D721Med (cell line): ENCODE measurements around the gene AMPH.

Experiments used
- DNase-seq: peaks from one replicate; pipeline ENCODE4 v3.0.0; 2011; ENCODE audit warnings: low spot score; ENCODE audit not compliant: insufficient read length
- FAIRE-seq: peaks from 2 replicates; lab custom pipeline; 2011; peaks lifted over from hg19 to GRCh38; lab: Jason Lieb, UNC
- TF ChIP-seq, protein P1 (sequence below): IDR thresholded peaks from 2 replicates; pipeline ENCODE4 v1.5.1; 2012; ENCODE audit warnings: mild to moderate bottlenecking, control low read depth; ENCODE audit not compliant: insufficient read depth; ENCODE audit errors: missing control alignments

AMPH gene

DNA sequence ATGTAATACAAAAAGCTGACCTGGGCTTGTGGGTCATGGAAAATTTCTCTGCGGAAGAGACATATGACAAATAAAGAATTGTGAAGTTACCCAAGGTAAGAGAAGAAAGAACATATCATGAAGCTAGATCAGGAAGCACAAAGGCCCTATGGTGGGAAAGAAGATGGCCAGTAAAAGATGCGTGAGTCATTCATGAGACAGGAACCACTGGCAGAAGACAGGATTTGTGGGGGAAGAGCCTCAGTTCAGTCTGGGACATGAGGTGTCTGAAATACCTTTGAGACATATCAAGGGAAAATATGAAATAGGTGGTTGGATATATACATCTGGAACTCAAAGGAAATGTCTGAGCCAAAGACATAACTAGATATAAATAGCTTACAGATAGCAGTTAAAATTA is 27.7 kb upstream of the AMPH start:
- DNase-seq (no peak), FAIRE-seq (no peak)
- TF ChIP-seq, protein P1, sequence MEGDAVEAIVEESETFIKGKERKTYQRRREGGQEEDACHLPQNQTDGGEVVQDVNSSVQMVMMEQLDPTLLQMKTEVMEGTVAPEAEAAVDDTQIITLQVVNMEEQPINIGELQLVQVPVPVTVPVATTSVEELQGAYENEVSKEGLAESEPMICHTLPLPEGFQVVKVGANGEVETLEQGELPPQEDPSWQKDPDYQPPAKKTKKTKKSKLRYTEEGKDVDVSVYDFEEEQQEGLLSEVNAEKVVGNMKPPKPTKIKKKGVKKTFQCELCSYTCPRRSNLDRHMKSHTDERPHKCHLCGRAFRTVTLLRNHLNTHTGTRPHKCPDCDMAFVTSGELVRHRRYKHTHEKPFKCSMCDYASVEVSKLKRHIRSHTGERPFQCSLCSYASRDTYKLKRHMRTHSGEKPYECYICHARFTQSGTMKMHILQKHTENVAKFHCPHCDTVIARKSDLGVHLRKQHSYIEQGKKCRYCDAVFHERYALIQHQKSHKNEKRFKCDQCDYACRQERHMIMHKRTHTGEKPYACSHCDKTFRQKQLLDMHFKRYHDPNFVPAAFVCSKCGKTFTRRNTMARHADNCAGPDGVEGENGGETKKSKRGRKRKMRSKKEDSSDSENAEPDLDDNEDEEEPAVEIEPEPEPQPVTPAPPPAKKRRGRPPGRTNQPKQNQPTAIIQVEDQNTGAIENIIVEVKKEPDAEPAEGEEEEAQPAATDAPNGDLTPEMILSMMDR, result no peak

DNA sequence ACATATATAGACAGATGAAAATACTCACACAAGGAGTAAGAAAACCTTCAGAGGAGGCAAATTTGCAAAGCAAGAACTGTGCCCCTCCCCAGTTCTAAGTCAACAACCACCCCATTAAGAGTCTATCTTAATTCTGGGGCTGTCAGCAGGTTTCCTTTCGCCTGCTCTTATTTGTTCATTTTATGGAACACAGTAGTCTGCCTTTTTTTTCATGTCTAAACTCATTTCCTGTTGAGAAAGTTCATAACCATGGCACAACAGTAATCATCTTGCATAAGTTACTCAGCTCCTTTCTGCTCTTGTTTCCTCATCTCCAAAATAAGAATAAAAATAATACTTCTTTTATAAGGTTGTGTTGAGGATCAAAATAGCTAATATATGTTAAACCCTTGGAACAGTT is 25.8 kb upstream of the AMPH start:
- FAIRE-seq, result no peak
- DNase-seq, result no peak
- TF ChIP-seq, protein P1, result no peak

DNA sequence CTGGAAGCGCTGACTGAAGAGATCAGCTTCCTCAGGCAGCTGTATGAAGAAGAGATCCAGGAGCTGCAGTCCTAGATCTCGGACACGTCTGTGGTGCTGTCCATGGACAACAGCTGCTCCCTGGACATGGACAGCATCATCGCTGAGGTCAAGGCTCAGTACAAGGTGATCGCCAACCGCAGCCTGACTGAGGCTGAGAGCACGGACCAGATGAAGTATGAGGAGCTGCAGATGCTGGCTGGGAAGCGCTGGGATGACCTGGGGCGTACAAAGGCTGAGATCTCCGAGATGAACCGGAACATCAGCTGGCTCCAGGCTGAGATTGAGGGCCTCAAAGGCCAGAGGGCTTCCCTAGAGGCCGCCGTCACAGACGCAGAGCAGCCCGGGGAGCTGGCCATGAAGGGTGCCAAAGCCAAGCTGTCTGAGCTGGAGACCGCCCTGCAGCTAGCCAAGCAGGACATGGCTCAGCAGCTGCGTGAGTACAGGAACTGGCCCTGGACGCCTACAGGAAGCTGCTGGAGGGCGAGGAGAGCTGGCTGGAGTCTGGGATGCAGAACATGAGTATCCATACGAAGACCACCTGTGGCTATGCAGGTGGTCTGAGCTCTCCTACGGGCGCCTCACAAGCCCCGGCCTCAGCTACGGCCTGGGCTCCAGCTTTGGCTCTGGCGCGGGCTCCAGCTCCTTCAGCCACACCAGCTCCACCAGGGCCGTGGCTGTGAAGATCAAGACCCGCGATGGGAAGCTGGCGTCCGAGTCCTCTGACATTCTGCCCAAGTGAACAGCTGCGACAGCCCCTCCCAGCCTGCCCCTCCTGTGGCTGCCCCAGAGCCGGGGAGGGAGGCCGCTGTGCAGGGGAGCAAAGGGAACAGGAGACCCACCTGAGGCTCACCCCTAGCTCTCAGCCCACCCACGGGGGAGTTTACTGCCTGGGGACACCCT is 24.9 kb upstream of the AMPH start:
- FAIRE-seq (no peak), DNase-seq (no peak)
- TF ChIP-seq, protein P1, result no peak

DNA sequence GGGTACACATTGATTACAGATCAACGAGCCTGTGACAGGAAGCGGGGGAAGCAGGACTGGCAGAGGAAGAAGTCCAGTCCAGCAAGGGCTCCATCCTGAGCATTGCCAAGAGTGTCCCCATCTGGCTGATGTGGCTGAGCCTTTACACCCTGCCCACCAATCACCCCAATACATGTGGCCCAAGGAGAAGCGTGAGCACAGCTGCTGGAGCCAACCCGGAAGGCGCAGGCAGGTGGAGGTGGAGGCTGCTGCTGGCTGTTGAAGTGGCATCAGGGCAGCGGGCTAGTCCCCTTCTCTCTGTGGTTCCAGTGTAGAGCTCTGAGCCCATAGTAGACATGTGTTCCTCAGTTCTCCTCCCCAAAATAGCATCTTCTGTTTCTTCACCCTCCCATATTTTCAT is 6.8 kb upstream of the AMPH start:
- DNase-seq (no peak), FAIRE-seq (no peak)
- TF ChIP-seq, protein P1, result no peak

DNA sequence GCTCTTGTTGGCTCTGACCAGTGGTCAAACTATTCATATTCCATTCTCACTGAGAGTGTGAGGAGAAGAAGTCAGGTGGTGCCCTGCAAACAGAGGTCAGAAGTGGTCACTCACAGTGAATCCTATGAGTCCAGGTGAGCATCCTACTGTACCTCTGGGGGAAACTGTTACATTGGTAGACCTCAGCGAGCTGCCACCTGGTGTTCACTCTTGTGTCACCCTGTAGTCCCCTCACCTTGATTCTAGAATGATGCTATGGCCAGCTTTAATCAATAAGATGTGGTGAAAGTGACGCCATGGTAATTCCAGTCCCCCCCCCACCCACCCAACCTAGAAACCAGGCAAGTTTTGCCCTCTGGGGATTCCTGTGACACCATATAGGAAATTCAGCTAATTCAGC is 1.2 kb upstream of the AMPH start:
- no peak for FAIRE-seq
- DNase-seq, result no peak

DNA sequence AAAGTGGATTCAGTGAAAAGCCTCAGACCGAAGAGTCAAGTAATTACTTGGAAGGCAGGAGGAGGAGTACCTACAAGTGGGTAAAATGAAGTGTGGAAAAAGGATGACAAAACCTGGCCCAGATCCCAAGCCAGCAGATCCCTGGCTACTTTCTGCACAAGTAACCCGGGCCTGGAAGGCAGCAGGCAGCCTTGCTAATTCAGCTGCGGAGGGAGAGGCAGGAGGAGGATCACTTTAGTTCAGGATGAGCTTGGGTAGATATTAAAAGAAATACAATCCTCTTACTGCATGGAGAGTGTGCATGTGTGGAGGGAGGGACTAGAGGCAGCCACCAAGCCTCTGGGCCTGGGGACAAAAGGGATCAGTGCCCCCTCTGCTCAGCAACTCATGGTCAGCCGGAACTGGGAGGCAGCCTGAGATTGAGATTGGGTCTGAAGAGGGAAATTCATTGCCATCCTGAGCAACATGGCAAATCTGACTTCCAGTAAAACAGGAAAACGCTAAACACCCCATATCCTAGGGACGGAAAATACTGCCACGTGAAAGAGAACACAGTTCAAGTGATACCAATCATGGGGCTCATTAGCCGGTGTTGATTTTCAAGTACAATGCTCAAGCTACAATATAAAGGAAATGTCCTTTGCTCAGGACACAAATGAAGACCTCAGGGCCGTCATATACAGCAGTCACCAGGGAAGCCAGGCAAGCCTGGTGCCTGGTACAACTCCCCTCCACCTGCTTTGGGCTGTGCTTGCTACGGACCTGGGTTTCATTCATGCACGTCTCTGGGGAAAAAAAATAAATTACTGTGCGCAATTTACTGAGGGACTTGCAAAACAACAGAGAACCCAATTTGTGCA is 1.3 kb downstream of the AMPH start:
- no peak for FAIRE-seq
- DNase-seq, result no peak
- TF ChIP-seq, protein P1, result no peak

More for the DNA sequence above, 1.2 kb upstream of the AMPH start:
- TF ChIP-seq, protein P1, result no peak
